Activated naive CD8-positive, alpha-beta T cell treated with anti-CD3 and anti-CD28 coated beads, Interleukin-2, amount 10 ng/mL, durations not matched to agents 7 days and 5 days (primary cell): ENCODE data around the gene STK26. TPM values are rescaled to one million over a fixed set of nuclear protein-coding genes. Genes with fewer than 3 reads are reported as not detected.

Experiments used
- ATAC-seq: fragments of 150-1000 bp; cut with Tn5 transposase; one replicate; pipeline ENCODE4 v1.10.0; 2021; ENCODE audit warnings: low read depth, moderate library complexity
- POLR2A ChIA-PET: fragments of 350-600 bp; sonication (Branson Sonifier 250); formaldehyde crosslinking; loops from one replicate; lab custom pipeline; 2021; ENCODE audit warnings: antibody characterized with exemption; lab: Charles Lee
- DNase-seq: peaks from one replicate; pipeline ENCODE4 v3.0.0; 2021
- H3K27ac Mint-ChIP-seq: one replicate; pipeline ENCODE4 v1.8.0; 2022; ENCODE audit warnings: mild to moderate bottlenecking, mixed read lengths
- H3K27me3 Mint-ChIP-seq: one replicate; pipeline ENCODE4 v1.8.0; 2022; ENCODE audit warnings: mild to moderate bottlenecking, moderate library complexity, mixed read lengths
- H3K36me3 Mint-ChIP-seq: one replicate; pipeline ENCODE4 v1.8.0; 2021; ENCODE audit warnings: mild to moderate bottlenecking, mixed read lengths
- H3K4me1 Mint-ChIP-seq: one replicate; pipeline ENCODE4 v1.8.0; 2021; ENCODE audit warnings: mixed read lengths
- H3K4me3 Mint-ChIP-seq: one replicate; pipeline ENCODE4 v1.8.0; 2022; ENCODE audit warnings: mild to moderate bottlenecking, moderate library complexity, mixed read lengths
- H3K9me3 Mint-ChIP-seq: one replicate; pipeline ENCODE4 v1.8.0; 2021; ENCODE audit warnings: mixed read lengths
- total RNA-seq, 2 experiments: library from RNA; stranded (reverse); gene quantifications; one replicate each; pipeline ENCODE4 v1.2.3, GENCODE V29; 2021

STK26 gene
- total RNA-seq, 2 experiments from 2014 or later = 52.7 to 54.0 TPM

DNA sequence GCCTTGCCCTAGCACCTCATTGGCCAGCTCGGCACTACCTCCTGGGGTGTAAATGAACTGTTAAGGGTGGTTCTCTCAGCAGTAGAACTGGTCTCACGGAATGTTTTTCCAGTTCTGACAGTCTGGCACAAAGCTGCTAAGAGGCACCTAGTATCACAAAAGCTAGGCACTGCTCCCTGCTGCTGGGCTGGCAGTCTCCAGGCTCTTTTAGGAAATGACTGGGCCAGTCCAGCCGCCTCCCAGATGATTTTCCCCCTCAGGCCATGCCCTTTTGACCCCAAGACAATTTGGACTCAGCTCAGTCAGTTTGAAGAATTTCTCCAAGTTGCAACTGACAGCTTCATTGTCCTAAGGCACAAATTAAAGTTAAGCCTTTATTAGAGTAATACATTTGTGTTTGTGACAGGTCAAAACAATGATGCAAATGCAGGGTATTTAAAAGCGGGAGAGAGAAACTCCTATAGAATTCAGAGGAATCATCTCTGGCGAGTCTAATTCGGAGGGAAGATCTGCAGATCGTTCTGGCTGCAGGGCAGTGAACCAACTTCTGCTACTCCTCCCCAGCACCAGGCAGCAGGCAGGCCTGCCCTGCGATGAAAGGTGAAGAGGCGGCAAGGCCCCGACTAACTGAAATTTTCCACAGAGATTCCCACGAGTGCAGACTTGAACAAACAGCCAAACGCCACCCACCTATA is 96.9 kb downstream of the STK26 start:
- no peak overlapping the region for H3K4me3 Mint-ChIP-seq
- no peaks in the 10 kb centered on the region for H3K27me3 Mint-ChIP-seq
- POLR2A ChIA-PET = no interaction called here
- no peaks in the 10 kb centered on the region for H3K9me3 Mint-ChIP-seq
- DNase-seq (no peak), ATAC-seq (no peak)
- H3K36me3 Mint-ChIP-seq = no peaks in the 10 kb centered on the region
- no peak overlapping the region for H3K27ac Mint-ChIP-seq
- H3K4me1 Mint-ChIP-seq = no peaks in the 10 kb centered on the region

- H3K36me3 Mint-ChIP-seq = no peaks in the 10 kb centered on the region
- ATAC-seq (no peak), DNase-seq (no peak)
- POLR2A ChIA-PET = no interaction called here
- no peaks in the 10 kb centered on the region for H3K9me3 Mint-ChIP-seq
- H3K4me3 Mint-ChIP-seq = no peak overlapping the region
- H3K27me3 Mint-ChIP-seq = no peaks in the 10 kb centered on the region
- no peak overlapping the region for H3K27ac Mint-ChIP-seq
- H3K4me1 Mint-ChIP-seq = no peaks in the 10 kb centered on the region
Measured at GRCh38 chrX:132120913-132121312, 97.8 kb downstream of the STK26 start.

Other genes starting within 250 kb of the STK26 start
- gene FRMD7, start 104.7 kb downstream of the STK26 start, total RNA-seq = not detected
- gene RAP2C, start 196.1 kb downstream of the STK26 start, total RNA-seq = 10 to 100 TPM; 33.1 to 37.5 TPM